ENCODE measurements around the gene THSD4. TPM values are rescaled to one million over a fixed set of nuclear protein-coding genes. Genes with fewer than 3 reads are reported as not detected.
"Not testable (repeated sequence)": the region's sequence is repeated elsewhere in the genome, so short reads cannot be mapped to it uniquely, and the experiment has no call there.

THSD4 gene
- total RNA-seq, 1 experiment from 2014 or later: 29.3 TPM

DNA sequence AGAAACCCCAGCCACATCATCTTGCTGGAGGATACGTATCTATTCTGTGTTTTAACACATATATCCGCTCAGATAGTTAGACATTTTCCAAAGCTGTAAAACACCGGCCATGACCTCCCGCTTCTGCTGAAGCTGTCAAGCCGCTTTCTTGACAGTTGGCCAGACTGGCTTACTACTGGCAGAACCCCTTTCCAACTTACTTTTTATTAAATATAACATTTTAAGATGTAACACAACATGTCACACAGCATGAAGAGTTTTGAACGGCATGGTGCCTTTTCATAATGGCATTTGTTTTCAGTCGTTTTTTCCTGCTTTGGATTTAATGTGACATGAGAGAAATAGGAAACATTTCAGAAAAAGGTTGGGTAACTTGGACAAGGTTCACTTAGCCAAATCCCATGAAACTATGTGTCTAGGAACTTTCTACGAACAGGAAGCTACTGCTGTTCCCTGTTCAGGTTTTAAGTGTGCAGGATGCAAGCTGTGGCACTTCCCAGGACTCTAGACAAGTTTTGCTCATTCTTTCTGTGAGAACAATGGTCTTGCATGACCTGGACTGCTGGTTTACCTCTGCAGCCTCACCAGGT, 281.4 kb downstream of the THSD4 start:
- CTCF ChIA-PET: no interaction called here
- H2AFZ ChIP-seq: no peak overlapping the region
- no peak overlapping the region for H3K4me2 ChIP-seq
- TF ChIP-seq, protein P1, sequence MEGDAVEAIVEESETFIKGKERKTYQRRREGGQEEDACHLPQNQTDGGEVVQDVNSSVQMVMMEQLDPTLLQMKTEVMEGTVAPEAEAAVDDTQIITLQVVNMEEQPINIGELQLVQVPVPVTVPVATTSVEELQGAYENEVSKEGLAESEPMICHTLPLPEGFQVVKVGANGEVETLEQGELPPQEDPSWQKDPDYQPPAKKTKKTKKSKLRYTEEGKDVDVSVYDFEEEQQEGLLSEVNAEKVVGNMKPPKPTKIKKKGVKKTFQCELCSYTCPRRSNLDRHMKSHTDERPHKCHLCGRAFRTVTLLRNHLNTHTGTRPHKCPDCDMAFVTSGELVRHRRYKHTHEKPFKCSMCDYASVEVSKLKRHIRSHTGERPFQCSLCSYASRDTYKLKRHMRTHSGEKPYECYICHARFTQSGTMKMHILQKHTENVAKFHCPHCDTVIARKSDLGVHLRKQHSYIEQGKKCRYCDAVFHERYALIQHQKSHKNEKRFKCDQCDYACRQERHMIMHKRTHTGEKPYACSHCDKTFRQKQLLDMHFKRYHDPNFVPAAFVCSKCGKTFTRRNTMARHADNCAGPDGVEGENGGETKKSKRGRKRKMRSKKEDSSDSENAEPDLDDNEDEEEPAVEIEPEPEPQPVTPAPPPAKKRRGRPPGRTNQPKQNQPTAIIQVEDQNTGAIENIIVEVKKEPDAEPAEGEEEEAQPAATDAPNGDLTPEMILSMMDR (conservative IDR thresholded peaks at IDR 0.05): no peak
- no peak for TF ChIP-seq EZH2 (IDR thresholded peaks at IDR 0.05; ENCODE audit: low read depth)
- H3K27me3 ChIP-seq (ENCODE audit: insufficient read depth, low read depth): no peaks in the 10 kb centered on the region
- POLR2A ChIA-PET (ENCODE audit: unreplicated experiment): no interaction called here
- no peaks in the 10 kb centered on the region for H3K79me2 ChIP-seq (ENCODE audit: low read depth)
- no TSS peak for BruUV-seq (replicated peaks)
- no peaks in the 10 kb centered on the region for H4K20me1 ChIP-seq (ENCODE audit: insufficient read depth)
- no peak overlapping the region for H3K4me3 ChIP-seq
- H3K36me3 ChIP-seq (ENCODE audit: low read depth): no peaks in the 10 kb centered on the region
- H3K9me2 ChIP-seq (ENCODE audit: insufficient read depth): no peaks in the 10 kb centered on the region
- DNase-seq: no peak
- H3K4me1 ChIP-seq (replicated peaks; ENCODE audit: insufficient read depth): no peaks in the 10 kb centered on the region
- H3K27ac ChIP-seq: no peak overlapping the region
- no peaks in the 10 kb centered on the region for H3F3A ChIP-seq (ENCODE audit: insufficient read depth, low read depth)
- no peaks in the 10 kb centered on the region for H3K9me3 ChIP-seq (ENCODE audit: insufficient read depth, low read depth)
- intact Hi-C loops (cut with micrococcal nuclease; ENCODE audit: unreplicated experiment): no loop called here

DNA sequence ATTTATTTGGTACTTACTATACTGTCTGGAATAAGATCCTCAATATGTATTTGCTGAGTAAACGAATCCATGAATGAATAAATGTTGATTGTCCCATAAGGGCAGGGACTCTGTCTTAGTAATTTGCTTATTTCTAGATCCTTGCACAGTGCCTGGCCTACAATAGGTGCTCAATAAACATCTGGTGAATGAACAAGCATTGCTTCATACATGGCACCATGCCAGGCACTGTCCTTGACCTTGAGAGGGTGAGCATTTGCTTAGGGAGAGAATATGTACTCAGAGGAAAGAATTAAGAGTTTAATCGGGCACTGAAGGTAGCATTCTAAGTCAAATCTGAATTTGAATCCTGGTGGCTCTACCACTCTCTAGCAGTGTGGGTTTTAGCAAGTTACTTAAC, 282.1 kb downstream of the THSD4 start:
- ChIA-PET CTCF (no interaction called here), POLR2A (ENCODE audit: unreplicated experiment) (no interaction called here)
- Histone ChIP-seq H3K36me3 (ENCODE audit: low read depth) (no peaks in the 10 kb centered on the region), H3K4me2 (no peak overlapping the region), H3K9me2 (ENCODE audit: insufficient read depth) (no peaks in the 10 kb centered on the region), H4K20me1 (ENCODE audit: insufficient read depth) (no peaks in the 10 kb centered on the region), H3K4me1 (replicated peaks; ENCODE audit: insufficient read depth) (no peaks in the 10 kb centered on the region), H3K4me3 (no peak overlapping the region), H3K27me3 (ENCODE audit: insufficient read depth, low read depth) (no peaks in the 10 kb centered on the region), H3K9me3 (ENCODE audit: insufficient read depth, low read depth) (no peaks in the 10 kb centered on the region), H3K79me2 (ENCODE audit: low read depth) (no peaks in the 10 kb centered on the region), H3F3A (ENCODE audit: insufficient read depth, low read depth) (no peaks in the 10 kb centered on the region), H3K27ac (no peak overlapping the region), H2AFZ (no peak overlapping the region)
- TF ChIP-seq, protein P1 (conservative IDR thresholded peaks at IDR 0.05): no peak
- TF ChIP-seq EZH2 (IDR thresholded peaks at IDR 0.05; ENCODE audit: low read depth): no peak
- DNase-seq: no peak
- BruUV-seq (replicated peaks): no TSS peak
- intact Hi-C loops (cut with micrococcal nuclease; ENCODE audit: unreplicated experiment): no loop called here

DNA sequence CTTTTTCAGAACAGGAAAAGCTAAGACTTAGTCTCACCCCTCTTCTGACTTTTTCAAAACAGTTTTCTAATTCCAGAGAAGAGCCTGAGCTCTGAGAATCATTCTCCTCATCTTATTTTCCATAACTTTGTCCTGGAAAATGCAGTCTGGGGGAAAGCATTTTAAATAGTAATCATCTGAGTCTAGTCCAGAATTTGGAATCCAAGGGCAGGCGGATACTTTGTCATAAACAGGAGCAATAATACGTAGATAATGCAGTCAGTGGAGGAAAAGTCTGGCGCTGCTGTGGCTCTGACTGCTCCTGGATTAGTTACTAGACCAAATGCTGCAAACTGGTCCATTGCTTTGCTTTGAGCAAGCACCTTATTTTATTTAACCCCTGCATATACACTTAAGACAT, 285.0 kb downstream of the THSD4 start:
- H2AFZ ChIP-seq: no peak overlapping the region

DNA sequence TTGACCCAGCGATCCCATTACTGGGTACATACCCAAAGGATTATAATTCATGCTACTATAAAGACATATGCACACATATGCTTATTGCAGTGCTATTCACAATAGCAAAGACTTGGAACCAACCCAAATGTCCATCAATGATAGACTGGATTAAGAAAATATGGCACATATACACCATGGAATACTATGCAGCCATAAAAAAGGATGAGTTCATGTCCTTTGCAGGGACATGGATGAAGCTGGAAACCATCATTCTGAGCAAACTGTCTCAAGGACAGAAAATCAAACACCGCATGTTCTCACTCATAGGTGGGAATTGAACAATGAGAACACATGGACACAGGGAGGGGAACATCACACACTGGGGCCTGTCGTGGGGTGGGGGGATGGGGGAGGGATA, 286.5 kb downstream of the THSD4 start:
- H2AFZ ChIP-seq; H3K4me2 ChIP-seq; H3K27ac ChIP-seq; H3K79me2 ChIP-seq (ENCODE audit: low read depth); H3K27me3 ChIP-seq (ENCODE audit: insufficient read depth, low read depth); intact Hi-C loops (cut with micrococcal nuclease; ENCODE audit: unreplicated experiment); CTCF ChIA-PET; H4K20me1 ChIP-seq (ENCODE audit: insufficient read depth); H3K4me1 ChIP-seq (replicated peaks; ENCODE audit: insufficient read depth); H3K9me3 ChIP-seq (ENCODE audit: insufficient read depth, low read depth); H3K4me3 ChIP-seq; H3K36me3 ChIP-seq (ENCODE audit: low read depth); H3F3A ChIP-seq (ENCODE audit: insufficient read depth, low read depth); H3K9me2 ChIP-seq (ENCODE audit: insufficient read depth); BruUV-seq (replicated peaks); DNase-seq: not testable (repeated sequence)
- POLR2A ChIA-PET (ENCODE audit: unreplicated experiment): interaction anchor here (0.5 kb wide), 1 partner anchor 770 kb away, joined by 3 read pairs; no protein-coding TSS in a partner anchor

More for the DNA sequence above, 285.0 kb downstream of the THSD4 start:
- POLR2A ChIA-PET (ENCODE audit: unreplicated experiment): no interaction called here
- H3K4me3 ChIP-seq: no peak overlapping the region
- H3K4me1 ChIP-seq (replicated peaks; ENCODE audit: insufficient read depth): no peaks in the 10 kb centered on the region
- TF ChIP-seq, protein P1 (conservative IDR thresholded peaks at IDR 0.05): no peak
- TF ChIP-seq EZH2 (IDR thresholded peaks at IDR 0.05; ENCODE audit: low read depth): no peak
- no peak for DNase-seq
- H4K20me1 ChIP-seq (ENCODE audit: insufficient read depth): no peaks in the 10 kb centered on the region
- no peaks in the 10 kb centered on the region for H3F3A ChIP-seq (ENCODE audit: insufficient read depth, low read depth)
- no peaks in the 10 kb centered on the region for H3K36me3 ChIP-seq (ENCODE audit: low read depth)
- H3K27ac ChIP-seq: no peak overlapping the region
- H3K27me3 ChIP-seq (ENCODE audit: insufficient read depth, low read depth): no peaks in the 10 kb centered on the region
- intact Hi-C loops (cut with micrococcal nuclease; ENCODE audit: unreplicated experiment): no loop called here
- CTCF ChIA-PET: no interaction called here
- H3K79me2 ChIP-seq (ENCODE audit: low read depth): no peaks in the 10 kb centered on the region
- no peaks in the 10 kb centered on the region for H3K9me2 ChIP-seq (ENCODE audit: insufficient read depth)
- no TSS peak for BruUV-seq (replicated peaks)
- no peaks in the 10 kb centered on the region for H3K9me3 ChIP-seq (ENCODE audit: insufficient read depth, low read depth)
- H3K4me2 ChIP-seq: no peak overlapping the region
